Coronary artery (tissue), 2 donors: ENCODE measurements around the gene CDK3.

Source experiments
- DNase-seq: peaks from one replicate; pipeline ENCODE4 v3.0.0-alpha.2; 2017; ENCODE audit warnings: low spot score
- H3K27ac ChIP-seq, 2 donors: fragments of 200-600 bp; sonication (generic); one replicate each; pipeline ENCODE4 v1.5.1; 2016 to 2019
- H3K4me3 ChIP-seq: fragments of 200-600 bp; sonication (generic); 2 replicates; pipeline ENCODE4 v1.5.1; 2016; ENCODE audit warnings: mild to moderate bottlenecking, moderate library complexity
- TF ChIP-seq, protein P1 (sequence below): fragments of 200-600 bp; sonication (generic); IDR thresholded peaks from one replicate; pipeline ENCODE4 v1.5.1; 2019; ENCODE audit warnings: antibody characterized with exemption

CDK3 gene

DNA sequence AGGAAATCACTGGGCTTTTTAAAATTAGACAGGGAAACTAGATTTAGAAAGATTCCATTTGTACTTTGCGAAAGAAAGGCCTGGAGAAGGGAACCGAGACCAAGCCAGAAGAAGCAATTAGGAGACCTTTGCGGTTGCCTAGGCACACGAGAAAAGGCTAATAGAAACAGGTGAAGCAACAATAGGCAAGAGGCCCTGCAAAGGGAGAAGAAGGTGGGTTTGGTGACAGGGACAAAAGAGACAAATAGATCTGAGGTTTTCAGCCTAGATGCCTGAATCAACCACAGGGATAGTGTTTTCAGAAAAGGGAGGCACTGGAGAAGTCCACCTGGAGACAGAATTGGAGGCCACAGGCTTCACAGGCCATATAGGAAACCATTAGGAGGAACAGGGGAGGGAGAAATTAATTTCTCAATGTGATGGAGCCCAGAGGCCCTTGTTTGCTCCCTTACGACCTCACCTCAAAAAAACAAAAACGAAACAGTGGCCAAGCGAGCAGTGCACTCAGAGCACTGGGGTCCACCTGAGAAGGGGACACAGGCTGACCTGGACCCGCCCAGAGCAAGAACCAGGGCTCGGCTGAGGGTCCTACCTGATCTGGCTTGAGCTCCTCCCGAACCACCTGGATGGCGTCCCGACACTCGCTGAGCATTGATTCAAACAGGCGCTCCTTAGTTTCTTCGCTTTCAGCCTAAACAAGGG, 49.3 kb downstream of the CDK3 start:
- H3K4me3 ChIP-seq = no peak overlapping the region
- H3K27ac ChIP-seq = no peak overlapping the region
- DNase-seq = no peak
- TF ChIP-seq, protein P1, sequence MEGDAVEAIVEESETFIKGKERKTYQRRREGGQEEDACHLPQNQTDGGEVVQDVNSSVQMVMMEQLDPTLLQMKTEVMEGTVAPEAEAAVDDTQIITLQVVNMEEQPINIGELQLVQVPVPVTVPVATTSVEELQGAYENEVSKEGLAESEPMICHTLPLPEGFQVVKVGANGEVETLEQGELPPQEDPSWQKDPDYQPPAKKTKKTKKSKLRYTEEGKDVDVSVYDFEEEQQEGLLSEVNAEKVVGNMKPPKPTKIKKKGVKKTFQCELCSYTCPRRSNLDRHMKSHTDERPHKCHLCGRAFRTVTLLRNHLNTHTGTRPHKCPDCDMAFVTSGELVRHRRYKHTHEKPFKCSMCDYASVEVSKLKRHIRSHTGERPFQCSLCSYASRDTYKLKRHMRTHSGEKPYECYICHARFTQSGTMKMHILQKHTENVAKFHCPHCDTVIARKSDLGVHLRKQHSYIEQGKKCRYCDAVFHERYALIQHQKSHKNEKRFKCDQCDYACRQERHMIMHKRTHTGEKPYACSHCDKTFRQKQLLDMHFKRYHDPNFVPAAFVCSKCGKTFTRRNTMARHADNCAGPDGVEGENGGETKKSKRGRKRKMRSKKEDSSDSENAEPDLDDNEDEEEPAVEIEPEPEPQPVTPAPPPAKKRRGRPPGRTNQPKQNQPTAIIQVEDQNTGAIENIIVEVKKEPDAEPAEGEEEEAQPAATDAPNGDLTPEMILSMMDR = no peak

DNA sequence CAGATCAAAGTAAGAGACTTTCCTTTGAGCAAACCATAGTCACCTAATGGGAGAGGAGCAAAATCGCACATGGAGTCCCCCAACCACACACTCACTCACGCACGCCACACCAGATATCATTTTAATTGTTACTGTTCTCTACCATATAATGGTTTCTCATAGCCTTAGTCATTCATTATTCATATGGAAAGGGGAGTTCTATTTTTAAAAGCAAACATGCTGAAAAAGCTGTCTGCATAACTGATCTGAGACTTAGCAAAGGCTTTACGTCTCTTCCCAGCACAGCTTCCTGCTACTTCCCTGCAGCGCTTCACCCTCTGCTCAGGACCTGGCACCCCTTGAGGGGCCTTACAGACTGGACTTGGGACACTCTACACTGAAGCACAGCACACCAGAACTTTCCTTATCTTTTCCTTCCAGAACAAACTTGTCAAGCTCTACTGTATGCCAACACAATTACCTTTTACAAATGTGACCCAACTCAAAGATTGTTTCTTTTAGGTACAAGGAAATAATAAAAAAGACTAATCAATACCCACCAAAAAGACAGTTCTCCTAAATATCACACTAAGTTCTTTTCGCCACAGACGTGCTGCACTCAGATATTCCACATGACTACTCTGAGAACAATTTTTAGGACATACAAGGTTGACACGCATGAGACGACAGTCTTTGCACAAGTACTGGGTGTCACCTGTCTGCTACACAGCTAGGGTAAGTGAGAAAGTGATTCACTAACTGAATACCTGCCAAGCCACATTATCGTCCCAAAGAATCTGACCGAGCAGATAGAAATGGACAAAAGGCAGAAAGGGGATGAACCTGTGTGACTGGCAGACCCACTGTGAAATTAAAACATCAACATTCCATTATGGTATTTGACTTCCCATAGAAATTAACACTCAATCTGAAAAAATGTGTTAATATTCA, 50.1 kb downstream of the CDK3 start:
- DNase-seq = no peak
- H3K4me3 ChIP-seq = no peak overlapping the region
- TF ChIP-seq, protein P1 = no peak
- H3K27ac ChIP-seq = no peak overlapping the region

DNA sequence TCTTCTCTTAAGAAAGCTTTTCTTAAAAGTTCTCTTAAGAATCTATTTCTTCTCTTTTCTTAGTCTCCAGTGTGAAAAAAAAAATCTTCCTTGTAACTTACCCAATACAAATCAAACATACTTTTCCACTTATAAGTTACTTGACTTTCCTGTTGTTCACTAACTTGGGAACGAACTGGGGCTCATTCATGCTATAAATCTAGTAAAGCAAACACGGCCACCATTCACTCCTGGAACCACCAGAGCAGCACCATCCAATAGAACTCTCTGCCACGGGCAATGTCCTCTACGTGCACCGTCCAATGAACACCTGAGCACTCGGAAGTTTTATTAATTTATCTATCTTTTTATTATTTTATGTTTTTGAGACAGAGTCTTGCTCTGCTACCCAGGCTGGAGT, 50.9 kb downstream of the CDK3 start:
- TF ChIP-seq, protein P1 = no peak
- no peak overlapping the region for H3K4me3 ChIP-seq
- DNase-seq = no peak
- H3K27ac ChIP-seq = no peak overlapping the region

DNA sequence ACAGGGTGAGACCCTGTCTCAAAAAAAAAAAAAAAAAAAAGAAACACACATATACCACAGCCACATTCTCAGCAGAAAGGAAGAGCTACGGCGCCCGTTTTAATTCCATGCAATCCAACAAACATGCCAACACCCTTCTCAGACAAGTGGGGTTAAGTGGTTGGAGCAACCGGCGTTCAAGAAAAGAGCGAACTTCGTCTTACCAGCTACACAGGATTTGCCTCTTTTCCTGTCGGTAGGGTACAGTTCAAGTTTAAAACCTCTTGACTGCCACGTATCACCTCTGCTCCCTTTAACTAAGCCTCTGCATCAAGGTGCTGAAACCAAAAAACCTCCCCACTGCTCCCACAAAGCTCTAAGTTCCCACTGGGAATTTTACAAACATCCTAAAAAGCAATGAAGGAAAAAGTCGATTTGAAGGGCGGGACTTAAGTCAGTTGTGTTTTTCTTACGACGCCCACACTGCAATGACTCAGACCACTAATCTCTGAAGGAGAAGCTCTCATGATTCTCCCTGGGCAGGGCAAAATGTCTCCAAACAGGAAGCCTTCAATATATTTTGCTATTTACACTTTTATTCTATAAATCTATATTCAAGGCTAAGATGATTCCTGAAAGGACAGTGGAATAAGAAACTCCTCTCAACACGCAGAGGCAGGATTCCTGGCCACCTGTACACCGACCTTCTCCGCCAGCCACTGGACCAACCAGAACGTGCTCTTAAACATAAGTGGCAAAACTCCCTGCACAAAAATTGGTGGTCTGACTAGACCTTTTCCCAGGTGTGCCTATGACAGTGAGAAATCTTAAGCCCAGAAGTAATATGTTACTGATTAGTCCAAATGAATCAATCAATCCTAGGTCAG, 52.8 kb downstream of the CDK3 start:
- TF ChIP-seq, protein P1 = no peak
- no peak for DNase-seq
- H3K27ac ChIP-seq = no peak overlapping the region
- no peak overlapping the region for H3K4me3 ChIP-seq

DNA sequence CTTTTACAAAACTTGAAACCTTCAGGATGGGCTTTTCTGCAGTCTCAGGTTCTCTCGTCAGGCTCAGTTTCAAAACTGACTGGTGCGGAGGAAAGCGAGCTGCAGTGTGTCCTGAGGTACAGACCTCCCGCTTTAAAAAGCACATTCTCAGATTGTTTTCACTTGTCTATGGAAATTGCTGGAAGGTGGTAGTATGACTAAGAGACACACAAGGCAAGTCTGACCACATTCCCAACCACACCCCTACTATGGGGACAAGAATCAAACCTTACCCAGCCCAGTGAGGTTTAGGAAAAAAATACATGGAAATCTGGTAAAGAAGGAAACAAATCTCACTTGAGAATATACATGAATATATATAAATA, 53.4 kb downstream of the CDK3 start:
- no peak for DNase-seq
- TF ChIP-seq, protein P1 = no peak
- Histone ChIP-seq H3K27ac (no peak overlapping the region), H3K4me3 (no peak overlapping the region)
